ENCODE measurements around the gene TMPRSS3.

- TF ChIP-seq USF2 (CRISPR knock-in tag; IDR thresholded peaks at IDR 0.05) (no peak), E2F5 (CRISPR knock-in tag; IDR thresholded peaks at IDR 0.05) (no peak), CBX5 (IDR thresholded peaks at IDR 0.05; ENCODE audit: borderline replicate concordance, low read depth) (no peak), BRD4 (IDR thresholded peaks at IDR 0.05) (no peak), HLTF (IDR thresholded peaks at IDR 0.05) (no peak), KLF6 (CRISPR knock-in tag; IDR thresholded peaks at IDR 0.05; ENCODE audit: borderline replicate concordance) (no peak), CTCF (IDR thresholded peaks at IDR 0.05 in 2 of 3, conservative IDR thresholded peaks at IDR 0.05 in 1 of 3; ENCODE audit: insufficient read depth in 2 of 3, low read depth in 1 of 3, low read length in 3 of 3) (no peak), POLR2AphosphoS5 (IDR thresholded peaks at IDR 0.05; ENCODE audit: control insufficient read depth, insufficient read depth, low read depth, low read length) (no peak), FOXA1 (IDR thresholded peaks at IDR 0.05; ENCODE audit: borderline replicate concordance) (no peak), POLR2A (conservative IDR thresholded peaks at IDR 0.05) (no peak)
Observed at GRCh38 chr21:42332557-42333317, 63.1 kb downstream of the TMPRSS3 start.
